Limb (tissue), 2 donors: ENCODE data around the gene S1PR5.

Experiments
- DNase-seq, 2 donors: peaks; one replicate each; pipeline ENCODE4 v3.0.0-alpha.2; 2016; ENCODE audit errors: extremely low spot score in 2 of 2

S1PR5 gene

GRCh38 chr19:10516064-10516385 lies 1.2 kb downstream of the S1PR5 start:
- DNase-seq, result no peak

DNA sequence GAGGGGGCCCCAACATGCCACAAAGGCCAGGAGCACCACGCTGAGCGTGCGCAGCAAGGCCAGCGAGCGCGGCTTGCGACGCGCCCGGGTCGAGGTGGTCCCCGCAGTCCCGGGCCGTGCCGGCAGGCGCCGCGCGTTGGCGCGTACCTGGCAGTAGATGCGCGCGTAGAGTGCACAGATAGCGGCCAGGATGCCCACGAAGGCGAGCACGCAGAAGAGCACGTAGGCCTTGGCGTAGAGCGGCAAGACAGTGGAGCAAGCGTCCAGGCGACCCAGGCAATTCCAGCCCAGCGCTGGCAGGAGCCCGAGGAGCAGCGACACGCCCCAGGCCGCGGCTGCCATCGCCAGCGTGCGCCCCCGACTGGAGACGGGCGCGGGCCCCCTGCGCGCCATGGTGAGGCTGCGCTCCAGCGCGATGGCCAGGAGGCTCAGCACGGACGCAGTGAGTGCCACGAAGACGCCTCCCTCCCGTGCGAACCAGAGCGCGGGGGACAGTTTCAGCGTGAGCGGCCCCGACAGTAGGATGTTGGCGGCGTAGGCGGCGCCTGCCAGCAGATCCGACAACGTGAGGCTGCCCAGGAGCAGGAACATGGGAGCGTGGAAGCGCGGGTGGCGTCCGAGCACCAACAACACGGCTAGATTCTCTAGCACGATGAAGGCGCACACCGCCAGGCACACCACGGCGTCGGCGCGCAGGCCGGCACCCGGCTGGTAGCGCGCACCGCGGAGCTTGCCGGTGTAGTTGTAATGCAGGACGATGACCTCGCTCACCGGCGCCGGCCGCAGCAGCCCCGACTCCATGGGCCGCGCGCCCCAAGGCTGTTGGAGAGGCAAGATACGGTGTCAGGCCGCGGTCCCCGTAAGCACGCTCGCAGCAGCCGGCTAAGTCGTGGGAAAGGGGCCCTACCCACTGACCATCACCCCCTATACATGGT lies 2.8 kb downstream of the S1PR5 start:
- no peak for DNase-seq

DNA sequence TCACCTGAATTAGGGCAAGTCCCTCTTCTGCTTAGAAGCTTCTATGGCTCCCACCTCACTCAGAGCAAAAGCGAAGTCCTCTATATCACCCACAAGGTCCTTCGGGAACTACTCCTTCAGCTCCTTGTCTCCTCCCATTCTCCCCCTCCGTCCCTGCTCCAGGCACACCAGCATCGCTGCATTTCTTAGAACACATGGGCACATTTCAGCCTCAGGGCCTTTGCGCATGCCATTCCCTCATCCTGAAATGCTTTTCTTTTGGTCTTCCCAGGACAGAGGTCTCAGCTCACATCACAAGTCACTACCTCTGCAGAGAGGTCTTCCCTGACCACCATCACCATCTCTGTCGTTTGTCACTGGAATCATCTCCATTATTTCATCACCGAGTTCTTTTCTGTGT lies 4.0 kb downstream of the S1PR5 start:
- DNase-seq, result no peak

DNA sequence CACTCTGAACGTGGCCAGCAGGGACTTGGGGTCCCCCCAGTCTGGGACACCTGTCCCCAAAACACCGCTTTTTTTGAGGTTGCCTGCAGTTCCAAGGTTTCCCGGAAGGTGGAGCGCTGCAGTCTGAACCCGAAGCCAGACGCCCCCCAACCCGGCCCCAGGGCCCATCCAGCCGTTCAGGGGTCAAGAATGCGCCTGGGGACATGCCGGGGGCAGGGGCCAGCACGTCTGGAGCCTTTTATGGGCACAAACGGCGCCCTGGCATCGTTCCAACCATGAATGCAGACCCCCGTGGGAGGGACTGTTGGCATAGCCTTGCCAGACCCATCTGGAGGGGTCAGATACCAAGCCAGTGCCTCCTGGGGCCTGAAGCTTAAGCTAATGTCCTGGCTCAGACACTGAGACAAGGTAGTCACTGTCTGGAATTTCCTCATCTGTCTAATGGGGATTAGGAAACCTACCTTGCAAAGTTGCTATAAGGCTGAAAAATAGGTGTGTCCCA lies 6.9 kb downstream of the S1PR5 start:
- DNase-seq, result peak in 1 of 2 donors; percentile 71

DNA sequence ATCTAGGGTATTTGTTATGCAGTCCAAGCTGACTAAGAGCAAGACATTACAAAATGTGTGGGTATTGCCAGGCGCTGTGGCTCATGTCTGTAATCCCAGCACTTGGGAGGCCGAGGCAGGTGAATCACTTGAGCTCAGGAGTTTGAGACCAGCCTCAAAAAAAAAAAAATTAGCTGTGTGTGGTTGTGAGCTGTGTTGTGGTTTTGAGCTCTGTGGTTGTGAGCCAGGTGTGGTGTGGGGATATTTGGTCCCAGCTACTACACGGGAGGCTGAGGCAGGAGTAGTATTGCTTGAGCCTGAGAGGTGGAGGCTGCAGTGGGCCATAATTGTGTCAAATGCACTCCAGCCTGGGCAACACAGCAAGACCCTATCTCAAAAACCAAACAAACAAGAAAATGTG lies 8.5 kb downstream of the S1PR5 start:
- DNase-seq, result no peak

DNA sequence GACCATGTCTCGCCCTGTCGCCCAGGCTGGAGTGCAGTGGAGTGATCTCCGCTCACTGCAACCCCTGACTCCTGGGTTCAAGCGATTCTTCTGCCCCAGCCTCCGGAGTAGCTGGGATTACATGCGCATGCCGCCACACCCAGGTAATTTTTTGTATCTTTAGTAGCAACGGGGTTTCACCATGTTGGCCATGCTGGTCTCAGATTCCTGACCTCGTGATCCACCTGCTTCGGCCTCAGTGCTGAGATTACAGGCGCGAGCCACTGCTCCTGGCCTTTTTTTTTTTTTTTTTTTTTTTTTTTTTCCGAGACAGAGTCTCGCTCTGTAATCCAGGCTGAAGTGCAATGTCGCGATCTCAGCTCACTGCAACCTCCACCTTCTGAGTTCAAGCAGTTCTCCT lies 9.2 kb downstream of the S1PR5 start:
- DNase-seq, result no peak

DNA sequence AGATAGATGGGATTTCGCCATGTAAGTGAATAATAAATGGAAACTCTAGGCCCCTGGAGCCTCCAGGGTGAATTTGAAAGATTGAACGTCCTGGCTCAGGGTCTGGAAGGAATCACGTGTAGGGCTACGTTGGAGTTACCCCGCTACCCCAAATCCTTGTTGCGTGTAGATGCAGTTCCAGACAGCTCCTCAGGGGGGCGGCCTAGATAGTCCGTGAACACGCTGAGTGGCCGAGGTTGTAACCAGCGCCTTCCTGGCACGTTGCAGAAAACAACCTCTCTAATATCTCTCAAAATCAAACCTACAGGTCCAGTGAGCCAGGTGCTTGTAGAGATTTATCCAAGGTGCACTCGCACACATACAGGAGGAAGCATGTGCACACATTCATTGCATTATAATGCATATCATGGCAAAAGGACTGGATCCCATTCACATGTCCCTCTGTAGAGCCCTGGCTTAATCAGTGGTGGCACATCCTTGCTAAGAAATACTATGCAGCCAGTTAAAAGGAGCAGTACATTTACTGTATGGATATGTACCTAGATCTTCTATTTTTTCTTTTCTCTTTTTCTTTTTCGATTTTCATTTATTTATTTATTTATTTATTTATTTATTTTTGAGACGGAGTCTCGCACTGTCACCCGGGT lies 11.5 kb downstream of the S1PR5 start:
- peak in 1 of 2 donors; percentile 73 for DNase-seq

DNA sequence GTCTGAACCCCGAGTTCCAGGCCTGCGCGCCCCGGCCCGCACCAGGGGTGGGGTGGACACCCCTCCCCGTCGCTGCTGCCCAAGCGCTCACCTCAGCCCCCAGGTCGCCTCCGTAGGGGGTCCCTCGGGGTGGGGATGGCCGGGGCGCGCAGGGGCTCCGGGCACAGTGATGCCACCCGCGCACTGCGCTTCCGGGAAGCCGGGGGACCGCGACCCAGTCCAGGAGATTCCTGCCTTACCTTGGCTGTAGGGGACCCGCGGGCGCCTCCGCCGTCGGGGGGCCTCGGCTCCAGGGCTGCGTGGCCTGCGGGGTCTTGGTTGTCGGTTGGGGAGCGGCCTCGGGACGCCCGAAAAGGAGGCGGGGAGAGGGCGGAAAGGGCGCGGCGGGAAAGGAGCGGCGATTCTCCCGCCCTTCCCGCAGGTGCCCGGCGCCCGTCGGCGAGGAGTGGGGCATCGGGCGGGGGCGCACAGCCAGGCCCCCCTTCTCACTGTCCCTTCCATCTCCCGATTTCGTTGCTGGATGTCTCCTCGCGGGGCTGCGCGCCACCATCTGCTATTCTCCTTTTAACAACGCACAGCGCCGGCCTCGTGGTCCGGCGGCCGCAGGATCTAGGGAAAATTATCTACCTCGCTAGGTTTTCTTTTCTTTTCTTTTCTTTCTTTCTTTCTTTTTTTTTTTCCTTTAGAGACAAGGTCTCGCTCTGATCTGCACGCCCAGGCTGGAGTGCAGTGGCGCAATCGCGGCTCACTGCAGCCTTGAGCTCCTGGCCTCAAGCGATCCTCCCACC lies 14.1 kb downstream of the S1PR5 start, which contains the start of gene KEAP1:
KEAP1 (minus strand) TSS at position 355 of the 788 bp plus-strand sequence. CDS start 3,323 bp downstream, outside the sequence.
- DNase-seq, result peak; percentile 25 to 77

- DNase-seq, result peak; percentile 90 to 93
These were observed 14.7 kb downstream of the S1PR5 start for GRCh38 chr19:10502524-10503001.

DNA sequence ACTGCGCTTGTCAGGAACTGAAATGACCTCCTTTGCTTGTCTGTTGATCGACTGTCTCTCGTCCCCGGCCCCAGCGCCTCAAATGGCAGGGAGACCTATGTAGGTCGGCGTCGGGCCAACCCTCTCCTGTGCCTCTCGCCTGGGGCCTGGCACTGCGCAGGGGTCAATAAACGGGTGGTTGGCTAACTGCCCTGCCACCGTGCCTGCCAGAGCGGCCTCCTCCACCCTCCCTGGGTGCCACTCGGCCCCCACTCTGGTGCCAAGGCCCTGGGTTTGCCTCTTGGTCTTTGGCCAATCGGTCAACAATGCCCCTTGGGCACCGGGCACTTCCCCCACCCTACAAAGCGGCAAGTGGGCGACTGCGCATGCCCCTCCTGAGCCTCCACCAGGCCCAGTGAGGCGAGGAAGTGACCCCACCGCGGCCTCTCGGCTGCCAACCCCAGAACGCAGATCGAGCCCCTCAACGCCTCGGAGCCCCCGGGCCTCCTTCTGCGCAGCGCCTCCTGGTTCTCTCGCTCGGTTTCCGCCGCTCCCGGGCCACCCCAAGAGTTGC lies 15.2 kb downstream of the S1PR5 start:
- DNase-seq, result peak in 1 of 2 donors; percentile 69

DNA sequence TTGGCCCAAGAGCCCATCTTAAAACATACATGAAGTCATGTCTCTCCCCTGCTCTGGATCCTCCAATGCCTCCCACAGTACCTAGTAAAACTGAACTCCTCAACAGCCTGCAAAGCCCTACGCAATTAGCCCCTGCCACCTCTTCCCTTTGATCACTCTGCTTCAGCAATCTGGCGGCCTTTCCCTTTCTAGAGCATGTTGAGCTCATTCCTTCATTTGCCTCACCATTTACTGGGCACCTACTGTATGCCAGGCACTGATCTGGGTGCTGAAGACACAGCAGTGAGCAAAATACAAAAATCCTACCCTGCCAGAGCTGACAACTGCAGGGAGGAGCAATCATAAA lies 17.0 kb downstream of the S1PR5 start:
- no peak for DNase-seq

DNA sequence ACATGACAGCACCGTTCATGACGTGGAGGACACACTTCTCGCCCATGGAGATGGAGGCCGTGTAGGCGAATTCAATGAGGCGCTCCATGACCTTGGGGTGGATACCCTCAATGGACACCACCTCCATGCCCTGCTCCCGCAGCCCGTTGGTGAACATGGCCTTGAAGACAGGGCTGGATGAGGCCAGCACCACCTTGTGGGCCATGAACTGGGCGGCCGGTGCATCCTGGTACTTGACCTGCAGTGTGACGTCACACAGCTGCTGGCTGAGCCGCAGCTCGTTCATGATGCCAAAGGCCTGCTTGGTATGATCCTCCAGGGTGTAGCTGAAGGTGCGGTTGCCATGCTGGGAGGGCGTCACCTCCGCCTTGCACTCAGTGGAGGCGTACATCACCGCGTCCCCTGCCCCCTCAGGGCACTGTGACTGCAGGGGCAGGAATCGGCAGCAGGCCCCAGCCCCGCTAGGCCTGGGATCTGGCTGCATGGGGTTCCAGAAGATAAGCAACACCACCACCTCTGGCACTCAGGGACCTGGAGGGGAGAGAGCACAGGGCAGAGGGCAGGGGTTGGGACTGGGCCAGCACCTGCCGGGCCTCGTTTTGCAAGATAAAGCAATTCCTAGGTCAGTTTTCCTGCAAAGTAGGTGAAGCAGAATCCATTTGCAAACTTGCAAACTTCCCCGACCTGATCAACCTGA lies 17.5 kb downstream of the S1PR5 start:
- no peak for DNase-seq

GRCh38 chr19:10497371-10497770 lies 19.9 kb downstream of the S1PR5 start:
- no peak for DNase-seq

GRCh38 chr19:10491472-10492047 lies 25.7 kb downstream of the S1PR5 start:
- no peak for DNase-seq

DNA sequence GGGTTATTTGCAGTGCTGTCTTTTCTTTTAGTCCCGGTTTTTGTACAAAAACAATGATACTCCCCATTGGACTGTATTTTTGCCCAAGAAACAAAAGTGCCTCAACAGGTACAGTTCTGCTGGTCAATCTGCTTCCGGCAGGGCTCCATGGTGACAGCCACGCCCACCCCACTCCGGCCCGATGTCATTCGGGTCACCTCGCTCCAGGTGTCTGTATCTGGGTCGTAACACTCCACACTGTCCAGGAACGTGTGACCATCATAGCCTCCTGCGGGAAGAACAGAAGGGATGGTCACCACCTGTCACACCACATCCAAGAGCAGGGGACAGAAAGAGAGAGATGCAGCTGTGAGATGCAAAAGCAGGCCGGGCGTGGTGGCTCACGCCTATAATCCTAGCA lies 30.7 kb downstream of the S1PR5 start:
- DNase-seq, result no peak

DNA sequence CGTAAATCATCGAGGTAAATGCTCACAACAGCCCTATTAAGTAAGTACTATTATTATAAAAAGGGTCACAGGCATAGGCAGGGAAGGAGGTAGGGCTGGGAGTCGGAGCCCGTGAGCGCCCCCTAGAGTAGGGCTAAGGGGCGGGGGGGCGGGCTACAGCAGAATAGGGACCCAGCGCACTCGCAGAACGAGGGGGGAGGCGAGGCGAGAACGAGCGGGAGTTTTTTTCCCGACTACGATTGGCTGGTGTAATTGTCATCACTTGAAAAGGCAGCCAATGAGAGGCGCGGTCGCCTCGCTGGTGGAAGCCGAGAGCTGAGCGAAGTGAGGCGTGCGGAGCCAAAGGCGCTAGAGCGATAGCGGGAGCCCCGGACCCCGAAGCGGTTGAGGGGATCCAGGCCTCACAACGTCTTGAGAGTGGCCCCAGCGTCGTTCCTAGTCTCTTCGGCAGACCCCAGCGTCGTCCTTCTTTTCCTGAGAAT lies 38.3 kb downstream of the S1PR5 start:
- DNase-seq, result peak; percentile 79 to 87

DNA sequence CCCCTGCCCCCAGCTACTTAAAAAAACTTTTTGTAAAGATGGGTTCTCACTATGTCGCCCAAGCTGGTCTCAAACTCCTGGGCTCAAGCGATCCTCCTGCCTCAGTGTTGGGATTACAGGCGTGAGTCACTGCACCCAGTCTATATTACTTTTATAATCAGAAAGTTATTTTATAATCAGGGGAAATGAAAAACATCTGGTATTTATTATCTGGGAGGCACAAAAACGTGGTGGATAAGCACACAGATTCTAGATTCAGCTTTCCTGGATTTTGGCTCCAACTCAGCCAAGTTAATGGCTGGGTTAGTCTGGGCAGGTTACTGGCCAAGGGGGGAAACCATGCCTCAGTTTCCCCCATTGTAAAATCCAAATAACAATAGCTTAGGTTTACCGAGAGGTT lies 38.8 kb downstream of the S1PR5 start:
- DNase-seq, result no peak

DNA sequence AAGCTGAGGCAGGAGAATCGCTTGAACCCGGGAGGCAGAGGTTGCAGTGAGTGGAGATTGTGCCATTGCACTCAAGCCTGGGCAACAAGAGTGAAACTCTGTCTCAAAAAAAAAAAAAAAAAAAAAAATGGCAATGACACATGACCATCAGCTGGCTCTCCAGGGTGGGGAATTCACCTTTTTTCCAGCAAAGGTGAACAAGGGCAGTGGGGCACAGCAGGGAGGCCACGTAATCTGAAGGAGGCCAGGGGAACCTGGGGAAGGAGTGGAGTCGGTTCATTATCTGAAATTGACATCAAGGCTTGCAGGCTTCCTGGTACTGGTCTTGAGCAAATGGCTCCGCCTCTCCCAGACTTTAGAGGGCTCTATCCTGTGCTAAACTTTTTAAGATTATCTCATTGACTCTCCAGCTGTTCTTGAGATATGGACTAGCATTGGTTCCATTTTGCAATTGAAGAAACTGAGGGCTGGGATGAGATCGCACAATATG lies 42.2 kb downstream of the S1PR5 start:
- no peak for DNase-seq

- no peak for DNase-seq
These were observed 44.1 kb downstream of the S1PR5 start for GRCh38 chr19:10473192-10473591.

- no peak for DNase-seq
These were observed 45.3 kb downstream of the S1PR5 start for GRCh38 chr19:10471909-10472308.
